Measurements from ENCODE around the gene ROBO1. TPM values are rescaled to one million over a fixed set of nuclear protein-coding genes. Genes with fewer than 3 reads are reported as not detected.
"Not testable (repeated sequence)": the region's sequence is repeated elsewhere in the genome, so short reads cannot be mapped to it uniquely, and the experiment has no call there.

ROBO1 gene
- total RNA-seq, 1 donor from 2014 or later: 0.05 TPM

GRCh38 chr3:79502216-79502681 is 265.5 kb downstream of the ROBO1 start:
- not testable (repeated sequence) for H3K4me1 Mint-ChIP-seq, H3K27me3 Mint-ChIP-seq

DNA sequence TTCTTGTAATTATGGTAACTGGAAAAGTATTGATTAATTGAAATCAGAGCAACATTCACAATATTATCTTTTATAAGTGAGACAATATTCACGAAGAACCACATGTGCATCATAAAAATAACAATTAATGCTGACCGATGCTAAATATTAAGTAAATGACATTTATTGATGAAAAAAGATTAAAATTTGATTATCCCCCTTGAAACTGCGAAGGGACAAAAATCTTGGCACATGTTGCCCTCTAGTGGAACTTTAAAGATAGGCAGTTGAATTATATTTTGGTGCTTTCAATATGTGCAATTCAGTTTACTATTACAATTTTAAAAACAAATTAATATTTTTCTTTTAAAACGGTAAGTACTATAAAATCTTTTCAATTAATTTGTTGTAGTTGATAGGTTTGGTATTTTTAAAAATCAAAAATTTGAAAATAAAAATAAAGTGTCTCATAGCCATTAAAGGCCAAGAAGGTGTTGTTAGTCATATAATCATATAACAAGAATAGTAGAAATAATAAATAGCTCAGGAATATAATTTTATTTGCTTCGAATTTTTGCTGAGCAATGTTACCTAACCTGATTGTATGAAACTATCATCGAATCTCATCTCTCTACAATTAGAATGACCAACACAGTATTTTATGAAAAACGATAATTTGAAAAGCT is 270.2 kb downstream of the ROBO1 start:
- Mint-ChIP-seq H3K27me3 (no peaks in the 10 kb centered on the region), H3K4me3 (no peak overlapping the region), H3K9me3 (no peaks in the 10 kb centered on the region), H3K36me3 (ENCODE audit: low read depth) (no peaks in the 10 kb centered on the region), H3K27ac (no peak overlapping the region), H3K4me1 (no peaks in the 10 kb centered on the region)
- DNase-seq: no peak
- intact Hi-C loops (cut with micrococcal nuclease): no loop called here

More at GRCh38 chr3:79502216-79502681, 265.5 kb downstream of the ROBO1 start:
- DNase-seq; intact Hi-C loops (cut with micrococcal nuclease); H3K4me3 Mint-ChIP-seq; H3K9me3 Mint-ChIP-seq; H3K27ac Mint-ChIP-seq; H3K36me3 Mint-ChIP-seq (ENCODE audit: low read depth): not testable (repeated sequence)

GRCh38 chr3:79491029-79491641 is 276.7 kb downstream of the ROBO1 start:
- Mint-ChIP-seq H3K27ac (no peak overlapping the region), H3K36me3 (ENCODE audit: low read depth) (no peaks in the 10 kb centered on the region), H3K9me3 (no peaks in the 10 kb centered on the region), H3K4me1 (no peaks in the 10 kb centered on the region), H3K27me3 (no peaks in the 10 kb centered on the region), H3K4me3 (no peak overlapping the region)
- no peak for DNase-seq
- intact Hi-C loops (cut with micrococcal nuclease): no loop called here

DNA sequence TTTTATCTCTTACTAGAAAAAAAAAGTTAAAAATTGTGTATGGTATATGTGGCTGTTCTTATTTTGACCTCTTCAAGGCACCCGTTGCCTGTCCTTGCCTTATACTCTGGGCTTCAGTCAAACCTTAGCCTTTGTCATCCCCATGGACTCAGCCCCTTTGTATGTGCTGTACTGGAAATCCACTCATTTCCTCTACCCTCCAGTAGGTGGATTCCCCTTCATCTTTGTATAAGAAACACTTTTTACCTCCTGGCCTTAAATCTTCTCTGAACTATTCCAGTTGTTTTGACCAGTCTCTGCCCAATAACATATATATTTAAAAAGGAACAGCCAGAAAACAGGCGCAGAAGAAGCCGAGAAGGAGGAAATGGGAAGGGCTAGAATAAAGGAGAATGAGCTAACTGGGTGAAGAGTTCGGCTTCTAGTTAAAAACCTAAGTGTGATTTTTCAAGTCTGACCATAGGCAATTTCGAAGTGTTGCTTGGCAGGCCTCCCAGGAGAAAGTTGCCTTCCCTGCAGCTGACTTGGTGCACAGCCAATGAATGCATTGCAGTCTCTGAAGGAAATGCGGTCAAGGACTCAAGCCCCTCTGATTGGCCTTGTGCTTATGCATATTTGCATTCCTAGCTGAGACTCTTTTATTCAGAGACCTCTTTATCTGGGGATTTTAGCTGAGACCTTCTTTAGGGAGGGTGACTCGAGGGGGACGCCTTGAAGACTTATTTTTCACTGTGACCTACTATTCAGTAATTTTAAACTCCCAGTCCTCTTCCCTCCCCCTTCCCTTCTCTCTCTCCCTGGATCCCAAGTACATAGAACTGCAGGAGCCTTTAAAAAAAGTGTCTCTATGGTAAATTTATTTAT is 277.4 kb downstream of the ROBO1 start:
- Mint-ChIP-seq H3K27ac (no peak overlapping the region), H3K9me3 (no peaks in the 10 kb centered on the region)
- DNase-seq: no peak

DNA sequence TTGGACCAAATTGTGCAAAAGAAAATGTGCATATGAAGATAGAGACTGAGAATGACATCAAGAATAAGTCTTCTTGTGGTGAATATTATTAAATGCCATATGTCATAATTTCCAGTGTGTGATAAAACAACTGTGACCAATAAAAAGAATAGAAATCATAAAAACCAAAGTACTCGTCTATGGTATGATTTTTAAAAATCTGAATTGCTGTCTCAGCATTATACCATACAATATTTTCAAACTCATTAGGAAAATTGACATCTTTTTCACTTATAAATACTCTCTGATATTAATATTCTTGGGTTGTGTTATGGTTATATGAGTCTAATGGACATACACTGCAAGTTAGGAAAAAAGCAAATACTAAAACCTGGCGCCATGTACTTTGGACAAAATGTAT is 279.4 kb downstream of the ROBO1 start:
- no peaks in the 10 kb centered on the region for H3K4me1 Mint-ChIP-seq
- H3K4me3 Mint-ChIP-seq: no peak overlapping the region
- H3K27me3 Mint-ChIP-seq: no peaks in the 10 kb centered on the region
- H3K27ac Mint-ChIP-seq: no peak overlapping the region
- H3K36me3 Mint-ChIP-seq (ENCODE audit: low read depth): no peaks in the 10 kb centered on the region
- no peak for DNase-seq
- no peaks in the 10 kb centered on the region for H3K9me3 Mint-ChIP-seq
- intact Hi-C loops (cut with micrococcal nuclease): no loop called here

More for the DNA sequence above, 277.4 kb downstream of the ROBO1 start:
- Mint-ChIP-seq H3K27me3 (no peaks in the 10 kb centered on the region), H3K4me3 (no peak overlapping the region), H3K36me3 (ENCODE audit: low read depth) (no peaks in the 10 kb centered on the region), H3K4me1 (no peaks in the 10 kb centered on the region)
- intact Hi-C loops (cut with micrococcal nuclease): no loop called here

- Mint-ChIP-seq H3K27me3 (no peaks in the 10 kb centered on the region), H3K36me3 (ENCODE audit: low read depth) (no peaks in the 10 kb centered on the region), H3K27ac (no peak overlapping the region), H3K4me3 (no peak overlapping the region), H3K4me1 (no peaks in the 10 kb centered on the region), H3K9me3 (no peaks in the 10 kb centered on the region)
- DNase-seq: no peak
- intact Hi-C loops (cut with micrococcal nuclease): no loop called here
These were observed 287.1 kb downstream of the ROBO1 start for GRCh38 chr3:79480746-79481145.

GRCh38 chr3:79478620-79479019 is 289.2 kb downstream of the ROBO1 start:
- Mint-ChIP-seq H3K27me3 (no peaks in the 10 kb centered on the region), H3K27ac (no peak overlapping the region), H3K4me1 (no peaks in the 10 kb centered on the region), H3K36me3 (ENCODE audit: low read depth) (no peaks in the 10 kb centered on the region), H3K4me3 (no peak overlapping the region), H3K9me3 (no peaks in the 10 kb centered on the region)
- intact Hi-C loops (cut with micrococcal nuclease): no loop called here
- no peak for DNase-seq

DNA sequence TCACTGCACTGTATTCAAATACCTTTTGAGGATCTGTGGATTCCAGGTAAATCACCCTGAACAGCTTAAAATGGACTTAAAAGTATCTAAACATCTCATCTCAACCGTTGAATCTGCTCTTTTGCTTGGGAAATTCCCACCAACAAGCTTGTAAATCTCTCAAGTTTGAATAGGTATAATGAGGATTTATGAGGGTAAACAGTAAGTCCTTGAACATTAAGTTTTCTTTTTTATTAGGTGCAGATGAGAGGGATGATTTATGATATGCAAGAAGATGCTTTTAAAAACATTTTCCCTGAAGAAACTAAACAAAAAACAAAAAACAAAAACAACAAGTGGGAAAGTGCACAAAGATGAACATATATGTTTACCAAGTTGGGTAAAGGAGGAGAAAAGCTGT is 290.6 kb downstream of the ROBO1 start:
- intact Hi-C loops (cut with micrococcal nuclease): no loop called here
- H3K27me3 Mint-ChIP-seq: no peaks in the 10 kb centered on the region
- H3K4me1 Mint-ChIP-seq: no peaks in the 10 kb centered on the region

DNA sequence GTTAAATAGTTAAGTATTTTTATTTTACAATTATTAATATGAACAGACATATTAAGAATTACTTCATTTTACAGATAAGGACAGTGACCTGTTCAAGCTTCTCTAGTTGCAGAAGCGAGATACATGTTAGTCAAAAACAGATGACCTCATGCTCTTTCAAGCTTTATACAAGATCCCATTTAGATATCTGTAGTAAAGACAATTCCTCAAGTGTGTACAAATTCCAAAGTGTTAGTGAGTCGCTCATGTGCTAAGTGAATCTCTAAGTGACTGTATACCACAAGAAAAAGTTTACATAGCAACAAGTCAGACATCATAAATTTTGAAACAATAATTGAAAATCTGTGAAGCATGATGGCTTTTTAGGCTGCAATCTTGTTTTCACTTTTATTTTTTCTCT is 293.8 kb downstream of the ROBO1 start:
- intact Hi-C loops (cut with micrococcal nuclease): no loop called here
- no peaks in the 10 kb centered on the region for H3K9me3 Mint-ChIP-seq
- H3K4me1 Mint-ChIP-seq: no peaks in the 10 kb centered on the region
- no peak for DNase-seq
- no peaks in the 10 kb centered on the region for H3K27me3 Mint-ChIP-seq
- no peaks in the 10 kb centered on the region for H3K36me3 Mint-ChIP-seq (ENCODE audit: low read depth)
- no peak overlapping the region for H3K27ac Mint-ChIP-seq
- H3K4me3 Mint-ChIP-seq: no peak overlapping the region

More for the DNA sequence above, 290.6 kb downstream of the ROBO1 start:
- no peak overlapping the region for H3K27ac Mint-ChIP-seq
- H3K9me3 Mint-ChIP-seq: no peaks in the 10 kb centered on the region
- no peaks in the 10 kb centered on the region for H3K36me3 Mint-ChIP-seq (ENCODE audit: low read depth)
- DNase-seq: no peak
- H3K4me3 Mint-ChIP-seq: no peak overlapping the region

DNA sequence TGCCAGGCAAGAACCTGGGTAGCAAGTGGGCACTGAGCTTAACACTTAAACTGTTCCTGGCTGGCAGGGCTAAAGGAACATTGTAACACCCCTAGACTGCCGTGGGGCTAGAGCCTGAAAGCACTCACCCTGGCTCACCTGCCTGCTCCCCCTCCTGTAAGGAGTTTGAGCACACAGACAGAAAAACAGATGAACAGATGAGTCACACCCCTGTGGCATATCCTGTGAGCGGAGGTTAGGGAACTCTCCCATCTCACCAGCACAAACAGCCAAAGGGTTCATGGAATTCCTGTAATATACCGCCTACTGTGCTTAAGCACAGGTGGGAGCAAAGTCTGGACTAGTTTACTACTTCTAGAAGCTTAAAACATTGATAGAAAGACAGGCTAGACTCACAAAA is 300.1 kb downstream of the ROBO1 start:
- Mint-ChIP-seq H3K27me3 (no peaks in the 10 kb centered on the region), H3K4me1 (no peaks in the 10 kb centered on the region), H3K4me3 (no peak overlapping the region), H3K36me3 (ENCODE audit: low read depth) (no peaks in the 10 kb centered on the region), H3K27ac (no peak overlapping the region), H3K9me3 (no peaks in the 10 kb centered on the region)
- DNase-seq: no peak
- intact Hi-C loops (cut with micrococcal nuclease): no loop called here

DNA sequence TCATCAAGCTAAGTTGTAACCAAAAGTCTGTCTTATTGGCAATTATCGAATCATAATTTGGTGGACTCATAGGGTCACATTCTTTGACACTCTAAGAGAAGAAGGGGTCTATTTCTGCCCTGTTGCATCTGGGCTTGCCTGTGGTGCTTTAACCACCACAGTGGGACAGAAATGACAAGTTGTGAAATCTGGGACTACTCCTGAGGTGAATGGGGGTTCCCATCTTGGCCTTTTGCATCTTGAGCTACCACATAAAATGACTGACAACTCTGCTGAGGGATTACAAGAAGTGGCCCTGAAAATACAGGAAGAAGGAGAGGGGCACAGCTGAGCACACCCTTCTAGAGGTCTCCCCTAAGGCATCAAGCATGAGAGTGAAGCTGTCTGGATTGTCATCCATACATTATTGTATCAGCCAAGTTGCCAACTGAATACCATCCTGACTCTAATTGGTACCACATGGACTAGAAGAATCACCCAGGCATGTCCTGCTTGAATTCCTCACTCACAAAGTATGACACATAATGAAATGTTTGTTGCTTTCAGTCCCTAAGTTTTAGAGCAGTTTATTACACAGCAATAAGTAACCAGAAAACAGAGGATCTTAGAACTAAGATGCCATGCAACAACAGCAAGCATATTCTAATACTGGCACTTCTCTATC is 306.5 kb downstream of the ROBO1 start:
- Mint-ChIP-seq H3K27me3 (no peaks in the 10 kb centered on the region), H3K4me3 (no peak overlapping the region), H3K9me3 (no peaks in the 10 kb centered on the region), H3K4me1 (no peaks in the 10 kb centered on the region), H3K36me3 (ENCODE audit: low read depth) (no peaks in the 10 kb centered on the region), H3K27ac (no peak overlapping the region)
- DNase-seq: no peak
- intact Hi-C loops (cut with micrococcal nuclease): no loop called here

DNA sequence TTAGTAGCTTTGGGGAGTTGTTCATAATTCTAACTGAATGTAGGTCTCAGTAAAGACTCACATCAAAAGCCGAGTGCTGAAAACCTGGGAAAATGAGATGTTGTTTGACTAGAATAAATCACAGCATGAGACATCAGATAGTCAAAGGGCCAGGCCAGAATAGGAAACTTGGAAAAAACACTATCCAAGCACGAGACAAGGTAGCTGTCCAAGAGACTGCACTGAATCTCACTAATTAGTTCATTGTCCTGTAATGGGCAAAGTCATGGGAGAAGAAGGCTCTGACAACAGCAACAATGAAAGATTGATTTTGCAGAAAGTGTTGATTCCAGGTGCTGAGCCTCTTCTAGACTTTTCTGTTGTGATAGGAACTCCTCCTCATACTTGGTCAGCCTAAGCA is 314.2 kb downstream of the ROBO1 start:
- DNase-seq: no peak
- Mint-ChIP-seq H3K36me3 (ENCODE audit: low read depth) (no peaks in the 10 kb centered on the region), H3K4me1 (no peaks in the 10 kb centered on the region), H3K27ac (no peak overlapping the region), H3K27me3 (no peaks in the 10 kb centered on the region), H3K4me3 (no peak overlapping the region), H3K9me3 (no peaks in the 10 kb centered on the region)
- intact Hi-C loops (cut with micrococcal nuclease): no loop called here

GRCh38 chr3:79436387-79436786 is 331.4 kb downstream of the ROBO1 start:
- no peak for DNase-seq
- Mint-ChIP-seq H3K36me3 (ENCODE audit: low read depth) (no peaks in the 10 kb centered on the region), H3K27me3 (no peaks in the 10 kb centered on the region), H3K9me3 (no peaks in the 10 kb centered on the region), H3K27ac (no peak overlapping the region), H3K4me1 (no peaks in the 10 kb centered on the region), H3K4me3 (no peak overlapping the region)
- intact Hi-C loops (cut with micrococcal nuclease): no loop called here

DNA sequence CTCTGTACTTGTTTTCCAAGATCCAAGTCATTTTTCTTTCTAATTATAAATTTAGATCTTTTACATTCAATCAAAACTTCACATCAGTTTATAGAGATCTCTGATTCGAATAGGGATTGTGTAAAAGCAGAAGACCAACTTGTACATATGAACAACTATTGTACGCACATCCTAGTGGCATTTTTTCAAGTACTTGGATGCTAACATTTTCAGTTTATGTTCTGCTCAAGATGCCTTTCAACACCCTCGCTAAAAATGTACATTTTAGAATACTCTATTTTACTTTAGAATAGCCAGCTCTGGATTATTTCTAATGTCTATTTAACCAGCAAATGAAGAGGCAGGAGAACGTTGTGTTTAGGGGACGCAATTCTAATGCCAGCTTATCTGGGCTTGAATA is 340.7 kb downstream of the ROBO1 start:
- Mint-ChIP-seq H3K9me3 (no peaks in the 10 kb centered on the region), H3K27ac (no peak overlapping the region), H3K4me3 (no peak overlapping the region), H3K36me3 (ENCODE audit: low read depth) (no peaks in the 10 kb centered on the region), H3K4me1 (no peaks in the 10 kb centered on the region), H3K27me3 (no peaks in the 10 kb centered on the region)
- no peak for DNase-seq
- intact Hi-C loops (cut with micrococcal nuclease): no loop called here
